Mesothelial cell of epicardium (in vitro differentiated cells): ENCODE data around the gene AFAP1L1. TPM values are rescaled to one million over a fixed set of nuclear protein-coding genes. Genes with fewer than 3 reads are reported as not detected.

ENCODE experiments used
- DNase-seq, 2 experiments: peaks; one replicate each; pipeline ENCODE4 v3.0.0; 2021; ENCODE audit warnings: low spot score in 2 of 2; ENCODE audit not compliant: unreplicated experiment in 2 of 2
- H3K27ac Mint-ChIP-seq: 2 replicates; pipeline ENCODE4 v1.8.0; 2021; ENCODE audit warnings: mixed read lengths
- H3K27me3 Mint-ChIP-seq: 2 replicates; pipeline ENCODE4 v1.8.0; 2021; ENCODE audit warnings: low read depth, mixed read lengths
- H3K36me3 Mint-ChIP-seq: 2 replicates; pipeline ENCODE4 v1.8.0; 2021; ENCODE audit warnings: mixed read lengths
- H3K4me1 Mint-ChIP-seq: 2 replicates; pipeline ENCODE4 v1.8.0; 2021; ENCODE audit warnings: mixed read lengths
- H3K4me3 Mint-ChIP-seq: 2 replicates; pipeline ENCODE4 v1.8.0; 2021; ENCODE audit warnings: mild to moderate bottlenecking, moderate library complexity, mixed read lengths
- H3K9me3 Mint-ChIP-seq: 2 replicates; pipeline ENCODE4 v1.8.0; 2021; ENCODE audit warnings: mixed read lengths
- CTCF ChIP-seq: fragments of 200-600 bp; sonication (generic); IDR thresholded peaks from one replicate; pipeline ENCODE4 v1.5.0; 2021; ENCODE audit warnings: antibody characterized with exemption; ENCODE audit not compliant: unreplicated experiment
- total RNA-seq: library from RNA; stranded (reverse); gene quantifications from 3 replicates; pipeline ENCODE4 v1.2.1, GENCODE V29; 2021

The AFAP1L1 gene
- total RNA-seq, 1 donor from 2014 or later: 0.63 TPM

- Mint-ChIP-seq H3K4me3 (no peak overlapping the region), H3K9me3 (no peaks in the 10 kb centered on the region), H3K27ac (no peak overlapping the region), H3K27me3 (no peaks in the 10 kb centered on the region), H3K4me1 (peaks cover 10% of the 10 kb centered on the region), H3K36me3 (peaks cover 34% of the 10 kb centered on the region)
- TF ChIP-seq CTCF: no peak
- no peak for DNase-seq
These were observed 82.3 kb downstream of the AFAP1L1 start for GRCh38 chr5:149353911-149354310.

- peaks cover 21% of the 10 kb centered on the region for H3K36me3 Mint-ChIP-seq
- H3K4me3 Mint-ChIP-seq: no peak overlapping the region
- H3K27me3 Mint-ChIP-seq: no peaks in the 10 kb centered on the region
- DNase-seq: no peak
- H3K4me1 Mint-ChIP-seq: peaks cover 10% of the 10 kb centered on the region
- no peak overlapping the region for H3K27ac Mint-ChIP-seq
- no peak for TF ChIP-seq CTCF
- no peaks in the 10 kb centered on the region for H3K9me3 Mint-ChIP-seq
These were observed 84.0 kb downstream of the AFAP1L1 start for GRCh38 chr5:149355688-149356087.

GRCh38 chr5:149356391-149356790 is 84.7 kb downstream of the AFAP1L1 start:
- H3K27me3 Mint-ChIP-seq: no peaks in the 10 kb centered on the region
- no peak overlapping the region for H3K4me3 Mint-ChIP-seq
- no peaks in the 10 kb centered on the region for H3K9me3 Mint-ChIP-seq
- no peak for DNase-seq
- peaks cover 10% of the 10 kb centered on the region for H3K4me1 Mint-ChIP-seq
- no peak for TF ChIP-seq CTCF
- H3K36me3 Mint-ChIP-seq: peaks cover 16% of the 10 kb centered on the region
- no peak overlapping the region for H3K27ac Mint-ChIP-seq

- TF ChIP-seq CTCF: no peak
- Mint-ChIP-seq H3K9me3 (no peaks in the 10 kb centered on the region), H3K27me3 (no peaks in the 10 kb centered on the region), H3K4me1 (peaks cover 10% of the 10 kb centered on the region), H3K27ac (peak within 1 kb of the TSS; percentile 25), H3K4me3 (peak within 1 kb of the TSS; percentile 83), H3K36me3 (peaks cover 8% of the 10 kb centered on the region)
- DNase-seq: peak; percentile 87 to 88
These were observed 86.0 kb downstream of the AFAP1L1 start, which contains the start of gene PCYOX1L for GRCh38 chr5:149357370-149358293. TSS of gene PCYOX1L (plus strand) at chr5:149358046. CDS start at chr5:149358069, 23 bp downstream.

GRCh38 chr5:149358294-149358651 is 86.6 kb downstream of the AFAP1L1 start:
- TF ChIP-seq CTCF: no peak
- no peaks in the 10 kb centered on the region for H3K27me3 Mint-ChIP-seq
- H3K4me1 Mint-ChIP-seq: peaks cover 10% of the 10 kb centered on the region
- H3K36me3 Mint-ChIP-seq: peaks cover 8% of the 10 kb centered on the region
- no peaks in the 10 kb centered on the region for H3K9me3 Mint-ChIP-seq
- no peak overlapping the region for H3K27ac Mint-ChIP-seq
- DNase-seq: no peak
- H3K4me3 Mint-ChIP-seq: peak overlapping the region; percentile 83
